PC-9 (cell line): ENCODE measurements around the gene AGAP1. TPM values are rescaled to one million over a fixed set of nuclear protein-coding genes. Genes with fewer than 3 reads are reported as not detected.

Source experiments
- BruUV-seq: library from RNA; stranded (reverse); fragments of 400-500 nt; replicated peaks from 2 replicates; lab custom pipeline; 2021; lab: Mats Ljungman, UMichigan
- CTCF ChIA-PET: fragments of 300-600 bp; sonication (Branson Sonifier 250); formaldehyde crosslinking; loops from one replicate; lab custom pipeline; 2022; ENCODE audit warnings: antibody characterized with exemption; lab: Charles Lee
- POLR2A ChIA-PET: fragments of 300-600 bp; sonication (Branson Sonifier 250); formaldehyde crosslinking; loops from one replicate; lab custom pipeline; 2022; ENCODE audit warnings: antibody characterized with exemption; ENCODE audit not compliant: unreplicated experiment; lab: Charles Lee
- DNase-seq, 2 experiments: peaks; one replicate each; pipeline versions ENCODE4 v3.0.0 to v3.0.0-alpha.2; 2015 to 2022; ENCODE audit warnings: mixed read lengths in 1 of 2
- H2AFZ ChIP-seq: fragments of 200-600 bp; sonication (generic); 2 replicates; pipeline ENCODE4 v1.8.1; 2017; ENCODE audit warnings: antibody characterized with exemption
- H3F3A ChIP-seq: fragments of 200-600 bp; sonication (generic); 2 replicates; pipeline ENCODE4 v1.8.1; 2017; ENCODE audit warnings: antibody characterized with exemption, mild to moderate bottlenecking, low read depth; ENCODE audit not compliant: insufficient read depth
- H3K27ac ChIP-seq: fragments of 200-600 bp; sonication (generic); 2 replicates; pipeline ENCODE4 v1.6.1; 2016; ENCODE audit warnings: mixed run types
- H3K27me3 ChIP-seq: fragments of 200-600 bp; sonication (generic); 2 replicates; pipeline ENCODE4 v1.6.1; 2016; ENCODE audit warnings: low read depth, mixed run types; ENCODE audit not compliant: insufficient read depth
- H3K36me3 ChIP-seq: fragments of 200-600 bp; sonication (generic); 2 replicates; pipeline ENCODE4 v1.6.1; 2016; ENCODE audit warnings: low read depth, mixed run types
- H3K4me1 ChIP-seq: fragments of 200-600 bp; sonication (generic); replicated peaks from 2 replicates; pipeline ENCODE4 v1.6.1; 2016; ENCODE audit warnings: mixed run types; ENCODE audit not compliant: insufficient read depth
- H3K4me2 ChIP-seq: fragments of 200-600 bp; sonication (generic); 2 replicates; pipeline ENCODE4 v1.6.1; 2017; ENCODE audit warnings: mixed run types
- H3K4me3 ChIP-seq: fragments of 200-600 bp; sonication (generic); 2 replicates; pipeline ENCODE4 v1.6.1; 2016; ENCODE audit warnings: mixed run types
- H3K79me2 ChIP-seq: fragments of 200-600 bp; sonication (generic); 2 replicates; pipeline ENCODE4 v1.6.1; 2017; ENCODE audit warnings: low read depth, mixed run types
- H3K9me2 ChIP-seq: fragments of 200-600 bp; sonication (generic); 2 replicates; pipeline ENCODE4 v1.8.1; 2017; ENCODE audit warnings: mild to moderate bottlenecking; ENCODE audit not compliant: insufficient read depth
- H3K9me3 ChIP-seq: fragments of 200-600 bp; sonication (generic); 2 replicates; pipeline ENCODE4 v1.8.1; 2016; ENCODE audit warnings: low read depth; ENCODE audit not compliant: insufficient read depth
- H4K20me1 ChIP-seq: fragments of 200-600 bp; sonication (generic); 2 replicates; pipeline ENCODE4 v1.8.1; 2017; ENCODE audit not compliant: insufficient read depth
- EZH2 ChIP-seq: fragments of 200-600 bp; sonication (generic); IDR thresholded peaks from 2 replicates; pipeline ENCODE4 v1.8.0; 2017; ENCODE audit warnings: antibody characterized with exemption, low read depth
- intact Hi-C: fragments of 100-400 bp; cut with micrococcal nuclease; formaldehyde crosslinking; loops from one replicate; pipeline ENCODE4 v1.10.0; 2022; ENCODE audit not compliant: unreplicated experiment
- total RNA-seq: library from RNA; stranded (reverse); gene quantifications from 2 replicates; pipeline ENCODE4 v1.2.3, GENCODE V29; 2021
- TF ChIP-seq, protein P1 (sequence below): fragments of 200-600 bp; sonication (generic); conservative IDR thresholded peaks from 2 replicates; pipeline ENCODE4 v1.6.1; 2017; ENCODE audit warnings: mixed run types, antibody characterized with exemption, mild to moderate bottlenecking, moderate library complexity

The AGAP1 gene
- total RNA-seq, 1 experiment from 2014 or later: 91.4 TPM

GRCh38 chr2:235740821-235741220 is 247.0 kb downstream of the AGAP1 start:
- H3K9me3 ChIP-seq: no peaks in the 10 kb centered on the region
- H3K9me2 ChIP-seq: no peaks in the 10 kb centered on the region
- 0 out of 2 replicates have a peak, but pooled peaks cover 3% of the 10 kb centered on the region for H3K36me3 ChIP-seq
- CTCF ChIA-PET: interaction anchor here (0.6 to 1.3 kb wide), 3 partner anchors 86 to 146 kb away, joined by 3 to 7 read pairs (median 5); no protein-coding TSS in a partner anchor
- intact Hi-C loops: loop anchor here (1.0 to 10.0 kb wide), 5 partner anchors 70 to 1766 kb away; no protein-coding TSS in a partner anchor
- peaks cover 7% of the 10 kb centered on the region; the same call in 1 of the 2 replicates for H3F3A ChIP-seq
- H3K4me2 ChIP-seq: no peak overlapping the region
- peaks cover 35% of the 10 kb centered on the region for H3K79me2 ChIP-seq
- no peaks in the 10 kb centered on the region for H3K27me3 ChIP-seq
- BruUV-seq: no TSS peak
- DNase-seq: peak in 1 of 2 experiments; percentile 62
- H3K27ac ChIP-seq: 0 out of 2 replicates have a peak overlapping the region, but pooled peaks have one; percentile 0
- POLR2A ChIA-PET: interaction anchor here (0.7 kb wide), 1 partner anchor 21 kb away, joined by 5 read pairs; no protein-coding TSS in a partner anchor
- no peak overlapping the region for H3K4me3 ChIP-seq
- H2AFZ ChIP-seq: no peak overlapping the region
- peaks cover 22% of the 10 kb centered on the region; the same call in 1 of the 2 replicates for H4K20me1 ChIP-seq
- no peak for TF ChIP-seq EZH2
- TF ChIP-seq, protein P1, sequence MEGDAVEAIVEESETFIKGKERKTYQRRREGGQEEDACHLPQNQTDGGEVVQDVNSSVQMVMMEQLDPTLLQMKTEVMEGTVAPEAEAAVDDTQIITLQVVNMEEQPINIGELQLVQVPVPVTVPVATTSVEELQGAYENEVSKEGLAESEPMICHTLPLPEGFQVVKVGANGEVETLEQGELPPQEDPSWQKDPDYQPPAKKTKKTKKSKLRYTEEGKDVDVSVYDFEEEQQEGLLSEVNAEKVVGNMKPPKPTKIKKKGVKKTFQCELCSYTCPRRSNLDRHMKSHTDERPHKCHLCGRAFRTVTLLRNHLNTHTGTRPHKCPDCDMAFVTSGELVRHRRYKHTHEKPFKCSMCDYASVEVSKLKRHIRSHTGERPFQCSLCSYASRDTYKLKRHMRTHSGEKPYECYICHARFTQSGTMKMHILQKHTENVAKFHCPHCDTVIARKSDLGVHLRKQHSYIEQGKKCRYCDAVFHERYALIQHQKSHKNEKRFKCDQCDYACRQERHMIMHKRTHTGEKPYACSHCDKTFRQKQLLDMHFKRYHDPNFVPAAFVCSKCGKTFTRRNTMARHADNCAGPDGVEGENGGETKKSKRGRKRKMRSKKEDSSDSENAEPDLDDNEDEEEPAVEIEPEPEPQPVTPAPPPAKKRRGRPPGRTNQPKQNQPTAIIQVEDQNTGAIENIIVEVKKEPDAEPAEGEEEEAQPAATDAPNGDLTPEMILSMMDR: peak; percentile 75
- H3K4me1 ChIP-seq: peaks cover 3% of the 10 kb centered on the region

GRCh38 chr2:235744161-235744560 is 250.3 kb downstream of the AGAP1 start:
- H3K79me2 ChIP-seq: peaks cover 32% of the 10 kb centered on the region
- H3K9me3 ChIP-seq: no peaks in the 10 kb centered on the region
- BruUV-seq: no TSS peak
- intact Hi-C loops: loop anchor here (10.0 kb wide), 3 partner anchors 419 to 1769 kb away; no protein-coding TSS in a partner anchor
- ChIA-PET CTCF (interaction anchor here (0.5 kb wide), 1 partner anchor 73 kb away, joined by 4 read pairs; no protein-coding TSS in a partner anchor), POLR2A (no interaction called here)
- no peaks in the 10 kb centered on the region for H3K9me2 ChIP-seq
- H3K4me2 ChIP-seq: no peak overlapping the region
- peaks cover 35% of the 10 kb centered on the region; the same call in 1 of the 2 replicates for H4K20me1 ChIP-seq
- H3K27me3 ChIP-seq: no peaks in the 10 kb centered on the region
- TF ChIP-seq, protein P1: no peak
- no peak for TF ChIP-seq EZH2
- H3K27ac ChIP-seq: no peak overlapping the region
- H3K4me1 ChIP-seq: peaks cover 15% of the 10 kb centered on the region
- peaks cover 17% of the 10 kb centered on the region; the same call in 1 of the 2 replicates for H3F3A ChIP-seq
- H3K36me3 ChIP-seq: 0 out of 2 replicates have a peak, but pooled peaks cover 3% of the 10 kb centered on the region
- no peak overlapping the region for H2AFZ ChIP-seq
- H3K4me3 ChIP-seq: no peak overlapping the region
- no peak for DNase-seq

- CTCF ChIA-PET: interaction anchor here (0.6 to 1.7 kb wide), 28 partner anchors 9 to 629 kb away, joined by 3 to 35 read pairs (median 4); no protein-coding TSS in a partner anchor
- Histone ChIP-seq H3K79me2 (peaks cover 26% of the 10 kb centered on the region), H3K27ac (peak overlapping the region; percentile 7; the same call in 1 of the 2 replicates), H2AFZ (no peak overlapping the region), H3K9me2 (no peaks in the 10 kb centered on the region), H3K9me3 (no peaks in the 10 kb centered on the region), H3K36me3 (peaks cover 10% of the 10 kb centered on the region; the same call in 1 of the 2 replicates), H3F3A (peaks cover 21% of the 10 kb centered on the region; the same call in 1 of the 2 replicates), H4K20me1 (peaks cover 25% of the 10 kb centered on the region; the same call in 1 of the 2 replicates), H3K4me1 (peaks cover 15% of the 10 kb centered on the region), H3K4me2 (no peak overlapping the region), H3K27me3 (no peaks in the 10 kb centered on the region), H3K4me3 (no peak overlapping the region)
- intact Hi-C loops: loop anchor here (5.0 to 10.0 kb wide), 4 partner anchors 421 to 1771 kb away; no protein-coding TSS in a partner anchor
- no peak for DNase-seq
- no TSS peak for BruUV-seq
- POLR2A ChIA-PET: interaction anchor here (0.6 kb wide), 1 partner anchor 152 kb away, joined by 20 read pairs; no protein-coding TSS in a partner anchor
- TF ChIP-seq, protein P1: no peak
- no peak for TF ChIP-seq EZH2
These were observed 251.8 kb downstream of the AGAP1 start for GRCh38 chr2:235745597-235745996.
